IPS-18c (cell line): ENCODE results near the gene KCNJ1.

Experiments
- H3K4me3 ChIP-seq: 2 replicates; pipeline ENCODE4 v1.7.0; 2013; ENCODE audit warnings: low read depth, mild to moderate bottlenecking, low read length, moderate library complexity; ENCODE audit not compliant: insufficient read depth
- H3K9me3 ChIP-seq: one replicate; pipeline ENCODE4 v1.6.1; 2013; ENCODE audit warnings: mild to moderate bottlenecking, low read length, moderate library complexity; ENCODE audit not compliant: control insufficient read depth, insufficient read depth

KCNJ1 gene

GRCh38 chr11:128890216-128890542 lies 23.1 kb upstream of the KCNJ1 start:
- peak overlapping the region; percentile 55 for H3K4me3 ChIP-seq
- no peaks in the 10 kb centered on the region for H3K9me3 ChIP-seq

- Histone ChIP-seq H3K9me3 (no peaks in the 10 kb centered on the region), H3K4me3 (peak overlapping the region; percentile 55)
Observed at GRCh38 chr11:128889657-128890213, 22.6 kb upstream of the KCNJ1 start.

GRCh38 chr11:128888034-128888985 lies 21.2 kb upstream of the KCNJ1 start:
- Histone ChIP-seq H3K4me3 (no peak overlapping the region), H3K9me3 (no peaks in the 10 kb centered on the region)

GRCh38 chr11:128886406-128887124 lies 19.5 kb upstream of the KCNJ1 start:
- H3K9me3 ChIP-seq = no peaks in the 10 kb centered on the region
- no peak overlapping the region for H3K4me3 ChIP-seq

- H3K4me3 ChIP-seq = no peak overlapping the region
Observed at GRCh38 chr11:128884703-128885338, 17.7 kb upstream of the KCNJ1 start.

GRCh38 chr11:128884054-128884453 lies 17.0 kb upstream of the KCNJ1 start:
- Histone ChIP-seq H3K4me3 (no peak overlapping the region), H3K9me3 (no peaks in the 10 kb centered on the region)

More at GRCh38 chr11:128884703-128885338, 17.7 kb upstream of the KCNJ1 start:
- no peaks in the 10 kb centered on the region for H3K9me3 ChIP-seq

GRCh38 chr11:128882451-128882850 lies 15.4 kb upstream of the KCNJ1 start:
- Histone ChIP-seq H3K4me3 (no peak overlapping the region), H3K9me3 (no peaks in the 10 kb centered on the region)

GRCh38 chr11:128881221-128881620 lies 14.1 kb upstream of the KCNJ1 start:
- Histone ChIP-seq H3K4me3 (no peak overlapping the region; the same call in 1 of the 2 replicates), H3K9me3 (peaks cover 1% of the 10 kb centered on the region)

GRCh38 chr11:128879817-128880216 lies 12.7 kb upstream of the KCNJ1 start:
- Histone ChIP-seq H3K9me3 (peaks cover 2% of the 10 kb centered on the region), H3K4me3 (no peak overlapping the region)

GRCh38 chr11:128878455-128878854 lies 11.4 kb upstream of the KCNJ1 start:
- Histone ChIP-seq H3K4me3 (no peak overlapping the region), H3K9me3 (peaks cover 2% of the 10 kb centered on the region)

GRCh38 chr11:128877726-128878125 lies 10.6 kb upstream of the KCNJ1 start:
- Histone ChIP-seq H3K9me3 (peaks cover 2% of the 10 kb centered on the region), H3K4me3 (no peak overlapping the region)

GRCh38 chr11:128876133-128876650 lies 9.1 kb upstream of the KCNJ1 start:
- no peak overlapping the region for H3K4me3 ChIP-seq

GRCh38 chr11:128874427-128874826 lies 7.3 kb upstream of the KCNJ1 start:
- H3K4me3 ChIP-seq = no peak overlapping the region
- peaks cover 2% of the 10 kb centered on the region for H3K9me3 ChIP-seq

More at GRCh38 chr11:128876133-128876650, 9.1 kb upstream of the KCNJ1 start:
- peaks cover 2% of the 10 kb centered on the region for H3K9me3 ChIP-seq

- Histone ChIP-seq H3K4me3 (no peak overlapping the region), H3K9me3 (peaks cover 2% of the 10 kb centered on the region)
Observed at GRCh38 chr11:128872594-128872993, 5.5 kb upstream of the KCNJ1 start.

GRCh38 chr11:128872094-128872493 lies 5.0 kb upstream of the KCNJ1 start:
- H3K4me3 ChIP-seq = no peak overlapping the region
- H3K9me3 ChIP-seq = peaks cover 2% of the 10 kb centered on the region

GRCh38 chr11:128871168-128871610 lies 4.1 kb upstream of the KCNJ1 start:
- Histone ChIP-seq H3K9me3 (peaks cover under 1% of the 10 kb centered on the region), H3K4me3 (no peak overlapping the region)
